ENCODE data around the gene CACNA1H. TPM values are rescaled to one million over a fixed set of nuclear protein-coding genes. Genes with fewer than 3 reads are reported as not detected.

The CACNA1H gene
- total RNA-seq, 2 donors from 2014 or later = 0.68 to 1.7 TPM

DNA sequence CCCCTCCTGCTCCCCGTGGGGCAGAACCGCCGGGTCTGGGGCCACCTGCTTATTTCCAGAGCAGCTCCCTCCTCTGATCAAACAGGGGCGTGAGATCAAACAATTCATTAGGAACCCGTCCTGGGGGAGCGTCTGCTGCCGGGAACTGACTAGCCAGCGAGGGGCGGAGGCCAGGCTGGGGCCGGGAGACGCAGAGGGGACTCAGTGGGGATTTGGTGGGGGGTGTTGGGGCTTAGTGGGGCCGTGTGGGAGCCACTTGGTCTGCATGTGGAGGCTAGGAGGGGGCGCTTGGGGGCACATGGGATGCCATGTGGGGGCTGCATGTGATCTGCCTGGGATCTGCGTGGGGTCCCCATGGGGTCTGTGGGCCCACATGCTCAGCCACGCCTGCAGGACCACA lies 20.5 kb upstream of the CACNA1H start:
- H3K27ac Mint-ChIP-seq = no peak overlapping the region
- ATAC-seq (no peak), DNase-seq (ENCODE audit: low spot score in 2 of 2) (no peak)
- no peaks in the 10 kb centered on the region for H3K36me3 Mint-ChIP-seq
- H3K9me3 Mint-ChIP-seq = no peaks in the 10 kb centered on the region

GRCh38 chr16:1133271-1133670 lies 19.6 kb upstream of the CACNA1H start:
- Mint-ChIP-seq H3K9me3 (no peaks in the 10 kb centered on the region), H3K27ac (no peak overlapping the region), H3K36me3 (no peaks in the 10 kb centered on the region)
- DNase-seq (ENCODE audit: low spot score in 2 of 2) (no peak), ATAC-seq (no peak)

- Mint-ChIP-seq H3K36me3 (no peaks in the 10 kb centered on the region), H3K27ac (no peak overlapping the region)
- no peak for ATAC-seq
These were observed 18.9 kb upstream of the CACNA1H start for GRCh38 chr16:1133810-1134520.

DNA sequence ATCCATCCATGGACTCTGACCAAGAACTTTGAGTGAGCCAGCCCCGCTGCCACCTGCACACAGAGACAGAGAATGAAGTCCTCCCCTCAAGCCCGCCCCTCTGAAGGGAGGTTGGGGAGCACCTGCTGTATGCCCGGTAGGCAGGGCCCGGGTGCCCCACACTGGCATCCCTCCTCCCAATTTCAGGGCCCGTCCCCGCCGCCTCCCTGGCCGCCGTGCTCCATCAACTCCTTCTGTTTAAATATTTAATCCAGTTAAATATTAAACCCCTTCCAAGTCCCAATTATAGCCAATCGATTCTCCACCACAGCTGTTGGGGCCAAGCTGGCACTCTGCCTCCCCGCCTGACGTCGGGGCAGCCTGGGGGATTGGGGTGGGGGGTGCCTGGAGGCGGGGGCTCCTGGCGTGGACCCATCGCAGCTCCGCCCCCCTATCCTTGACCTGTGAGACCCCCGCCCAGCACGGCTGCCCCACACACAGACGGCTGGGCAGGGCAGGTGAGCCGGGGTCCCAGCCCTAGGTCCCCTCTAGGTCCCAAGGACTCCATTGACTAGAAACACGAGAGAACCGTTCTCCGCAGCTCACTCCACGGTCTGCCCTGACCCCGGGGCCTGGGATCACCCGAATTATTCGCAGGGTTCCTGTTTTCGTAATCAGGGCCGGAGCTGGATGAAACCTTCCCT lies 18.0 kb upstream of the CACNA1H start:
- H3K27ac Mint-ChIP-seq = no peak overlapping the region
- DNase-seq (ENCODE audit: low spot score in 2 of 2) = no peak
- no peaks in the 10 kb centered on the region for H3K36me3 Mint-ChIP-seq
- no peak for ATAC-seq
- no peaks in the 10 kb centered on the region for H3K9me3 Mint-ChIP-seq

More at GRCh38 chr16:1133810-1134520, 18.9 kb upstream of the CACNA1H start:
- no peak for DNase-seq (ENCODE audit: low spot score in 2 of 2)
- no peaks in the 10 kb centered on the region for H3K9me3 Mint-ChIP-seq

- ATAC-seq = no peak
- no peaks in the 10 kb centered on the region for H3K9me3 Mint-ChIP-seq
- DNase-seq (ENCODE audit: low spot score in 2 of 2) = no peak
- no peak overlapping the region for H3K27ac Mint-ChIP-seq
- H3K36me3 Mint-ChIP-seq = no peaks in the 10 kb centered on the region
These were observed 17.5 kb upstream of the CACNA1H start for GRCh38 chr16:1135459-1135825.

- no peak overlapping the region for H3K27ac Mint-ChIP-seq
- ATAC-seq (no peak), DNase-seq (ENCODE audit: low spot score in 2 of 2) (no peak)
- no peaks in the 10 kb centered on the region for H3K36me3 Mint-ChIP-seq
- no peaks in the 10 kb centered on the region for H3K9me3 Mint-ChIP-seq
These were observed 15.3 kb upstream of the CACNA1H start for GRCh38 chr16:1137604-1138003.

DNA sequence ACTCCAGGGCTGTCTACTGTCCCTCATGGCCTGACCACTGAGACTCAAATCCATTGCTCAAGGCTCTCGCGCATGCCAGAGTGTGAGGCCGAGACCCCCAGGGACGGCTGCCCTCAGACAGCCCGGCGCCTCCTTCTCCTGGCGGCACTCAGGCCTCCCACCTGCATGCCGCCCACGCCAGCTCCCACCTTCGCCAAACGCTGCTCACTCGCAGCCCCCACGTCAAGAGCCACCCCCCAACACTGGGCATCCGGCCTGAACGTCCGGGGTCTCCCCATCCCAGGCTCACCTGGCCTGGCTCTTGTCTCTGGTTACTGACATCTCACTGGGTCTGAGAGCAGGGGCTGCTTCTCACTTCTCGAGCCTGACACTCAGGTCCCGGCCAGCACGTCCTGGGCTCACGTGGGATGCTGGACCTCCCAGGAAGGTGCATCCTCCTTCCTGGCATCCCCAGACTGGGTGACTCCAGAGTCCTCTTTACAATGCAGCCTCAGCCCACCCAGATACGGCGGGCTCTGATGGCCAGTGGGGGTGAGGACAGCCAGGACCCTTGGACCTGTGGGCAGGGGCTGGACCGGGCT lies 12.2 kb upstream of the CACNA1H start:
- H3K27ac Mint-ChIP-seq = no peak overlapping the region
- H3K36me3 Mint-ChIP-seq = no peaks in the 10 kb centered on the region
- no peaks in the 10 kb centered on the region for H3K9me3 Mint-ChIP-seq
- DNase-seq (ENCODE audit: low spot score in 2 of 2) (no peak), ATAC-seq (no peak)

- DNase-seq (ENCODE audit: low spot score in 2 of 2) (no peak), ATAC-seq (no peak)
- no peak overlapping the region for H3K27ac Mint-ChIP-seq
- no peaks in the 10 kb centered on the region for H3K9me3 Mint-ChIP-seq
- no peaks in the 10 kb centered on the region for H3K36me3 Mint-ChIP-seq
These were observed 11.7 kb upstream of the CACNA1H start for GRCh38 chr16:1141191-1141590.

- Mint-ChIP-seq H3K36me3 (no peaks in the 10 kb centered on the region), H3K27ac (peak overlapping the region in 1 of 2 donors; percentile 18), H3K9me3 (no peaks in the 10 kb centered on the region)
- no peak for ATAC-seq
- no peak for DNase-seq (ENCODE audit: low spot score in 2 of 2)
These were observed 11.2 kb upstream of the CACNA1H start for GRCh38 chr16:1141716-1142115.

GRCh38 chr16:1142911-1143310 lies 10.0 kb upstream of the CACNA1H start:
- Mint-ChIP-seq H3K36me3 (no peaks in the 10 kb centered on the region), H3K9me3 (peaks cover 0 to 7% of the 10 kb centered on the region in 2 donors), H3K27ac (no peak overlapping the region)
- no peak for ATAC-seq
- no peak for DNase-seq (ENCODE audit: low spot score in 2 of 2)

- Mint-ChIP-seq H3K27ac (no peak overlapping the region), H3K9me3 (peaks cover 0 to 7% of the 10 kb centered on the region in 2 donors), H3K36me3 (no peaks in the 10 kb centered on the region)
- ATAC-seq = no peak
- no peak for DNase-seq (ENCODE audit: low spot score in 2 of 2)
These were observed 9.0 kb upstream of the CACNA1H start for GRCh38 chr16:1143761-1144450.

DNA sequence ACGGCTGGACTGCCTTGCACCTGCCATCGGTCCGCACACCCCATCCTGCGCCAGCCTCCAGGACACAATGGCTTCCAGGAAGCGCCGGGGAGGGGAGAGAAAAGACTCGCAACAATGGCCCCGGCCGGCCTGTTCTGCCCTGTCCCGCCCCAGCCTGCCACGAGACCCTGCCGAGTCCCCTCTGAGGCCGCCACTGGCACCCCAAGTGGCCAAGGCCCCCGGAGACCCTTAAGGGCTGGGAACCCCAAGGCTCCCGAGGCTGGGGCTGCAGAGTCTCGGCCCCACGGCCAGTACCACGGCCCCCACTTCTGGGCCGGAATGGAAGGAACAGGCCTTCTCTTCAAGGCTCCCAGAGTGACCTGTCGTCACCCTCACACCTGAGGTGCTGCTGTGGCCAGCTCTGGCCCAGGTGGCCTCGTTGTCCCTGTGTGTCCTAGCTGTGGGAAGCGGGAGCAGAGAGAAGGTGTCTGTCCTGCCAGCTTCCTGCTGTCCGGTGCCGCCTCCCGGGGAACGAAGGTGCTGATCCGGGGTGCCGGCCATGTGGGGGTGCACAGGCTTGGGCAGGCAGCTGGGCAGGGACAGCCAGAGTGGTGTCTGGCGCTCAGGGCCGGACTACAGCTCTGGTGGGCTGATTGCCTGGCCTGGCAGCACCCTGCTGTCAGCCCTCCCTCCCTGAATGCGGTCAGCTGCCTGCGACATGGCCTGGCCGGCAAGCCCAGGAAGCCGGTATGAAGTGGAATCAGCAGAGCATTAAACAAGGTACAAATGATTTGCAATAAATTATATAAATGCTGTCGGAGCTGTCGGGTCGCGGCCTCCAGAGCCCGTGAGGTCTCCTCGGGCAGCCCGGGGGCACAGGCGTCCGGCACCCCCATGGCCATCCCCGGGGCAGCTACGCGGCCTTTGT lies 8.2 kb upstream of the CACNA1H start:
- peaks cover 0 to 7% of the 10 kb centered on the region in 2 donors for H3K9me3 Mint-ChIP-seq
- H3K27ac Mint-ChIP-seq = no peak overlapping the region
- DNase-seq (ENCODE audit: low spot score in 2 of 2) = no peak
- H3K36me3 Mint-ChIP-seq = no peaks in the 10 kb centered on the region
- ATAC-seq = no peak

DNA sequence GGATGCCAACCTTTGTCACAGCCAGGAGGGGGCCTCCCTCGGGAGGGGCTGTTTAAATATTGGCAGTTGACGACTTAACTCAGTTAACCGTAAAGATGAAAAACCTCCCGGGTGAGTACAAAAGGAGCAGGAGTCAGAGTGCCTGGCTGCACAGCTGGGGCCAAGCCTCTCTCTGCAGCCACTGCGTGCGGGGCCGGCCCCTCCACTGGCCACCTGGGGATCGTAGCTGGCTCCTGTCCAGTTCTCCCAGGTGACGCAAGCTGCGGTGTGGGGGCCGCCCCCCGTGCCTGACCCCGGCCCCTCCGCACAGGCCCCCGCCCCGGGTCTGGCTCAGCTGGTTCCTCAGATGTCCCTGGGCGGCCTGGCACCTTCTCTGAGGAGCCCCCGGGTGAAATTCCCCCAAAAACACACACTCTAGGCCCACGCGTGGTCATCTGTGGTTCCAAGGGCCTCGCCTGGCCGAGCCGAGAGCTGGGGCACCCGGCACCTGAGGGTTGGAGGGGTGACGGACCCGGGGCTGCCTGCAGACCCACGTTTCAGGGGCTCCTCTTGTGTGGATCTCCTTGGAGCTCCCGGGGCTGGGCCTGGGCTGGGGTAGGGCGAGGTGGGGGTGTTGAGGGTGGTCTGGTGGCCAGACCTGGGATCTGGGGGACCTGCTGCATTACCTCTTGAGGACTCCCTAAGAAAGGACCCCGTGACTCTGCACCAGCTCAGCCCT lies 7.4 kb upstream of the CACNA1H start:
- Mint-ChIP-seq H3K9me3 (peaks cover 0 to 7% of the 10 kb centered on the region in 2 donors), H3K36me3 (no peaks in the 10 kb centered on the region), H3K27ac (no peak overlapping the region)
- DNase-seq (ENCODE audit: low spot score in 2 of 2) = no peak
- ATAC-seq = no peak

DNA sequence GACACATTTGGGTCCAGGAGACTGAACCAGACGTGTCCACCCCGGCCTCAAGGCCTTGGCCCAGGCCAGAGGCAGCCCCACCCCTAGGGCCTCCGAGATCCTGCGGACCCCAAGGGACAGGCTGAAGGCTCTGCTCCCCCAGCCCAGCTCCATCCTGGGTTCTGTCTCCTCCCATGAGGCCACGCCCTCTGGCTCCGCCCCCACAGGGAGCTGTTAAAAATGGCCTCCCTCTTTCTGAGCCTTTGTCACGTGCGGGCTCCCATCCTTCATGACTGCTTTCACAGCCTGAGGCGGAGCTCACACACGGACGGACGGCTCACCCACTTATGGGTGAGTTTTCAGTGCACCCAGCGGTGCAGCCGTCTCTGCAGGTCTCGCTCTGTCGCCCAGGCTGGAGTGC lies 6.5 kb upstream of the CACNA1H start:
- Mint-ChIP-seq H3K27ac (no peak overlapping the region), H3K9me3 (peaks cover 0 to 7% of the 10 kb centered on the region in 2 donors), H3K36me3 (no peaks in the 10 kb centered on the region)
- DNase-seq (ENCODE audit: low spot score in 2 of 2) = no peak
- no peak for ATAC-seq

DNA sequence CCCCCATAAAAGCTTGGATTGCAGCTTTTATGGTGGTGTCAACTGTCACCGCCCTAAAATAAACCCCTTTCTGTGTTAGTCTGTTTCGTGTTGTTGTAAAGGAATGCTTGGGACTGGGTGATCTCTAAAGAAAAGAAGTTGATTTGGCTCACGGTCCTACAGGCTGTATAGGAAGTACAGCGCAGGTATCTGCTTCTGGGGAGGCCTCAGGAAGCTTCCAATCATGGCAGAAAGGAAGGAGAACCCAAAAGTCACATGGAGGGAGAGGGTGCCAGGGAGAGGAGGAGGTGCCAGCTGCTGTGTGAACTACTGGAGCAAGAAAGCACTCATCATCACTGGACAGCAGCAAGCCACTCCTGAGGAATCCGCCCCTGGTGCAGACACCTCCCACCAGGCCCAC lies 5.9 kb upstream of the CACNA1H start:
- Mint-ChIP-seq H3K9me3 (peaks cover 0 to 7% of the 10 kb centered on the region in 2 donors), H3K36me3 (no peaks in the 10 kb centered on the region), H3K27ac (no peak overlapping the region)
- DNase-seq (ENCODE audit: low spot score in 2 of 2) (no peak), ATAC-seq (no peak)

GRCh38 chr16:1149101-1149636 lies 3.7 kb upstream of the CACNA1H start:
- H3K36me3 Mint-ChIP-seq = no peaks in the 10 kb centered on the region
- no peak overlapping the region for H3K27ac Mint-ChIP-seq
- H3K9me3 Mint-ChIP-seq = peaks cover 0 to 7% of the 10 kb centered on the region in 2 donors
- ATAC-seq = no peak
- DNase-seq (ENCODE audit: low spot score in 2 of 2) = no peak

All from activated naive CD4-positive, alpha-beta T cell treated with anti-CD3 and anti-CD28 coated beads, Interleukin-2, amount 50 U/mL, for 72 hours (primary cell).